Measurements from ENCODE around the gene CARMIL1. TPM values are rescaled to one million over a fixed set of nuclear protein-coding genes. Genes with fewer than 3 reads are reported as not detected.

CARMIL1 gene
- total RNA-seq, 1 donor from 2014 or later = 3.4 TPM

DNA sequence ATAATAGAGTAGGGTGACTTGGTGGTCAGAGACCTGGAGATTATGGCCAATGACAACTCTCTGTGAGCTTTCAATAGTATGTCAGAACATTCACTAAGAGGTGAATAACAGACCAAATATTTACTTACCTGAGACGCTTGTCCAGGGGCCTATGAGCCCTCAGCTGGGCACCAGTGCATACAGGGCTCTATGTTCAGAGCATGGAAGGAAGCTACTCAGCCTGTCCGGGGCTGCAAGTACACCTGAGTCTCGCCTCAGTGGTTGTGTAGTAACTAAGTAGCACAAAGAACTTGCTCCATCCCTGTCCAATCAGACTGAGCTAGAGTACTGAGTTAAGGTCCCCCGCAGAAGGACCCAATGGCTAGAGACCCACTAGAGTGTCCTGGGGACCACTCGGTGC lies 361.3 kb downstream of the CARMIL1 start:
- H3K27me3 Mint-ChIP-seq = peaks cover 56% of the 10 kb centered on the region
- DNase-seq (no peak), ATAC-seq (ENCODE audit: low read depth) (no peak)
- peaks cover 7% of the 10 kb centered on the region for H3K9me3 Mint-ChIP-seq
- no peak overlapping the region for H3K4me3 Mint-ChIP-seq
- ChIA-PET POLR2A (no interaction called here), CTCF (no interaction called here)
- intact Hi-C loops (cut with micrococcal nuclease) = no loop called here
- no peaks in the 10 kb centered on the region for H3K36me3 Mint-ChIP-seq (ENCODE audit: low read depth)
- no peak overlapping the region for H3K27ac Mint-ChIP-seq
- TF ChIP-seq, protein P1, sequence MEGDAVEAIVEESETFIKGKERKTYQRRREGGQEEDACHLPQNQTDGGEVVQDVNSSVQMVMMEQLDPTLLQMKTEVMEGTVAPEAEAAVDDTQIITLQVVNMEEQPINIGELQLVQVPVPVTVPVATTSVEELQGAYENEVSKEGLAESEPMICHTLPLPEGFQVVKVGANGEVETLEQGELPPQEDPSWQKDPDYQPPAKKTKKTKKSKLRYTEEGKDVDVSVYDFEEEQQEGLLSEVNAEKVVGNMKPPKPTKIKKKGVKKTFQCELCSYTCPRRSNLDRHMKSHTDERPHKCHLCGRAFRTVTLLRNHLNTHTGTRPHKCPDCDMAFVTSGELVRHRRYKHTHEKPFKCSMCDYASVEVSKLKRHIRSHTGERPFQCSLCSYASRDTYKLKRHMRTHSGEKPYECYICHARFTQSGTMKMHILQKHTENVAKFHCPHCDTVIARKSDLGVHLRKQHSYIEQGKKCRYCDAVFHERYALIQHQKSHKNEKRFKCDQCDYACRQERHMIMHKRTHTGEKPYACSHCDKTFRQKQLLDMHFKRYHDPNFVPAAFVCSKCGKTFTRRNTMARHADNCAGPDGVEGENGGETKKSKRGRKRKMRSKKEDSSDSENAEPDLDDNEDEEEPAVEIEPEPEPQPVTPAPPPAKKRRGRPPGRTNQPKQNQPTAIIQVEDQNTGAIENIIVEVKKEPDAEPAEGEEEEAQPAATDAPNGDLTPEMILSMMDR (IDR thresholded peaks at IDR 0.05) = no peak
- no peaks in the 10 kb centered on the region for H3K4me1 Mint-ChIP-seq

DNA sequence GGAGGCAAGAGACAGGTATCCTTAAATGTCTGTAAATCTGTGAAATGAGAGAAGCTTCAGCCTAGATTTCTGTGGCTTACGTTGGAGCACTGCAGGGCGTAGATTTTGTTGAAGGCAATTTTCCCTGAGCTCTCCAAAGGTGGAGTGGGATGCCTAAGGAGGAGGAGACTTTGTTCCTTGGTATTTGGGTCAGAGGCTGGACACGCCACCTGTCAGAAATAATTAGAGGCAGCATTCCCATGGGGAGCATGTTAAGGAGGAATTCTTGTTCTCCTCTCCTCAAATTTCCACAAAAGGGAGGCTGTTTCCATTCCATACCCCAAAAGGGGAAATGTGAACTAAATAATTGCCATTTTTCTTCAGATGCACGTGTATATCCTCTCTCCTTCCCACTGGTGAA lies 361.7 kb downstream of the CARMIL1 start:
- ATAC-seq (ENCODE audit: low read depth) (no peak), DNase-seq (no peak)
- ChIA-PET CTCF (no interaction called here), POLR2A (no interaction called here)
- no peak overlapping the region for H3K27ac Mint-ChIP-seq
- H3K9me3 Mint-ChIP-seq = peaks cover 7% of the 10 kb centered on the region
- intact Hi-C loops (cut with micrococcal nuclease) = no loop called here
- H3K36me3 Mint-ChIP-seq (ENCODE audit: low read depth) = no peaks in the 10 kb centered on the region
- H3K4me3 Mint-ChIP-seq = no peak overlapping the region
- TF ChIP-seq, protein P1 (IDR thresholded peaks at IDR 0.05) = no peak
- no peaks in the 10 kb centered on the region for H3K4me1 Mint-ChIP-seq
- peaks cover 56% of the 10 kb centered on the region for H3K27me3 Mint-ChIP-seq

GRCh38 chr6:25641377-25641776 lies 362.2 kb downstream of the CARMIL1 start:
- Mint-ChIP-seq H3K4me3 (no peak overlapping the region), H3K36me3 (ENCODE audit: low read depth) (no peaks in the 10 kb centered on the region), H3K9me3 (peaks cover 7% of the 10 kb centered on the region), H3K27me3 (peaks cover 54% of the 10 kb centered on the region), H3K27ac (no peak overlapping the region), H3K4me1 (no peaks in the 10 kb centered on the region)
- ATAC-seq (ENCODE audit: low read depth) (no peak), DNase-seq (no peak)
- POLR2A ChIA-PET = no interaction called here
- intact Hi-C loops (cut with micrococcal nuclease) = no loop called here
- TF ChIP-seq, protein P1 (IDR thresholded peaks at IDR 0.05) = no peak
- CTCF ChIA-PET = no interaction called here

DNA sequence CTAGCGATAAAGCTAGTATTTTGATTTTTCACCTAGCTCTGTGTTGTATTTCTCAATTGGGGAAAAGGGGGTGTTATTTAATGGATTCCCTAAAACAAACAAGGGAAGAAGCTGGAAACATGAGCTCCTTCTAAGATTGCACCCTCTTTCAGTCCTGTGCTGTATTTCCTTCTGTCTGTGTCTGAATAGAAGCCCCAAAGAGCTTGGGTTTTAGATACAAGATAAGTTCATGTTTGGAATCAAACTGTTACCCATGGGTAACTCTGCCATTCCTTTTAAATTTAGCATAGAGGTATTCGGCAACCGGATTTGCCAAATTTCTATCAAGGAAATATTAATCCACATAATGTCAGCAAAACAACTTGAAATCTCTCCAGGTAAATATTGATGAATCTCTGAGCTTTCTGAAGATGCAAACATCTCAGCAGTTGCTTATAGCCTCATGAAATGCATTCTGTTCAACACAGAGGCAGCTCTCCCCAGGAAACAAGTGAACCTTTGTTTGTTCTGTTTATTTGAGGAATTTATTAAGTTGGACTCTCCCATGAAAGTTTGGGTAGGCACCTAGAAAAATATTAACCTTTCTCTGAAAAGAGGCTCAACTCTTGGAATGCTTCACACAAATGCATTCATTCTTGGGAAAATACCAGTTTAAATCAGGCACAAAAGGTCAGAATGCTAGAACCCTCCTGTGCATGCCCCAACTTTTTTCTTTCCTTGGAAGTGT lies 362.9 kb downstream of the CARMIL1 start:
- Mint-ChIP-seq H3K4me1 (no peaks in the 10 kb centered on the region), H3K27me3 (peaks cover 50% of the 10 kb centered on the region), H3K9me3 (peaks cover 7% of the 10 kb centered on the region), H3K4me3 (no peak overlapping the region), H3K27ac (no peak overlapping the region), H3K36me3 (ENCODE audit: low read depth) (no peaks in the 10 kb centered on the region)
- POLR2A ChIA-PET = no interaction called here
- DNase-seq (no peak), ATAC-seq (ENCODE audit: low read depth) (no peak)
- TF ChIP-seq, protein P1 (IDR thresholded peaks at IDR 0.05) = no peak
- CTCF ChIA-PET = interaction anchor here (0.5 kb wide), 1 partner anchor 66 kb away, joined by 3 read pairs; no protein-coding TSS in a partner anchor
- intact Hi-C loops (cut with micrococcal nuclease) = no loop called here

DNA sequence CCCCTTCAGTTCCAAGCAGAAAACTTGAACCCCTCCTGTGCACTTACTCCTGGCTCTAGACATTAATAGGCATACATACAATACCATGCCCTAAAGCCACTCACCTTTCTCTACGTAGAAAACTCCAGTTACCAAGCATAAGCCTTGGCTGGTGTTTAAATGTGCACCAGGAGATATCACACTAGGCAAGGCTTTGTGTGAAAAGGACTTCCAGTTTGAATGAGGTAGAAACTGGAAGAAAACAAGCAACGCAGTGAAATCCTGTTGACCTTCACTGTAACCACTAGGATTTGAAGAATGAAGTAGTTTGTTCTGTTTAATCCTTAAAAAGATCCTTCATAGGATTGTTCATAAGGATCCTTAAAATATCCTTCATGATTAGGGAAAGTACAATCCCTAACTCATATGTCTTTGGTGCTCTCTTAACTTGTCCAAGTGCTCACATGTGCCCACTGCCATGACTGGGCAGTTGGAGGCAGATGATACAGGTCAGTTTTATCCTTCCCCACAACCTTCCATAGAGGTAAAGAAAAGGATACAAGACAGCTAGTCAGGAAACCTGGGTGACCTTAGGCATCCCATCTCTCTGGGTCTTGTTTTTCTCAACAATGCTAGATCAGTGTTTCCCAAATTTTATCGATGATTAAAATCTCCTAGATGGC lies 363.6 kb downstream of the CARMIL1 start:
- DNase-seq = no peak
- no peaks in the 10 kb centered on the region for H3K36me3 Mint-ChIP-seq (ENCODE audit: low read depth)
- TF ChIP-seq, protein P1 (IDR thresholded peaks at IDR 0.05) = no peak
- CTCF ChIA-PET = no interaction called here
- POLR2A ChIA-PET = no interaction called here
- no peak overlapping the region for H3K27ac Mint-ChIP-seq
- no peak overlapping the region for H3K4me3 Mint-ChIP-seq
- intact Hi-C loops (cut with micrococcal nuclease) = no loop called here
- H3K9me3 Mint-ChIP-seq = peaks cover 7% of the 10 kb centered on the region
- no peak for ATAC-seq (ENCODE audit: low read depth)
- H3K27me3 Mint-ChIP-seq = peaks cover 50% of the 10 kb centered on the region
- H3K4me1 Mint-ChIP-seq = no peaks in the 10 kb centered on the region
